ENCODE data around the gene IGSF11.

- no peak for TF ChIP-seq CTCF (IDR thresholded peaks at IDR 0.05)
- no peak for TF ChIP-seq EZH2 (IDR thresholded peaks at IDR 0.05; ENCODE audit: borderline replicate concordance, insufficient read depth, low read depth, low read length, poor library complexity, severe bottlenecking)
Measured at GRCh38 chr3:118945834-118946233, 88.8 kb downstream of the IGSF11 start.
